Measurements from ENCODE around the gene TAF10. TPM values are rescaled to one million over a fixed set of nuclear protein-coding genes. Genes with fewer than 3 reads are reported as not detected.
A peak's percentile ranks its signal among the peaks of the same experiment; 100 is the strongest.

TAF10 gene
- total RNA-seq, result 83.6 TPM
- long read RNA-seq, transcript TAF10-201 (5 exons, 1,215 nt), result major isoform, 65 of 73 reads
- long read RNA-seq, partial matches to known transcripts, result 2 of 73 reads
- long read RNA-seq, other reads (novel, unspliced or antisense), result 6 of 73 reads

DNA sequence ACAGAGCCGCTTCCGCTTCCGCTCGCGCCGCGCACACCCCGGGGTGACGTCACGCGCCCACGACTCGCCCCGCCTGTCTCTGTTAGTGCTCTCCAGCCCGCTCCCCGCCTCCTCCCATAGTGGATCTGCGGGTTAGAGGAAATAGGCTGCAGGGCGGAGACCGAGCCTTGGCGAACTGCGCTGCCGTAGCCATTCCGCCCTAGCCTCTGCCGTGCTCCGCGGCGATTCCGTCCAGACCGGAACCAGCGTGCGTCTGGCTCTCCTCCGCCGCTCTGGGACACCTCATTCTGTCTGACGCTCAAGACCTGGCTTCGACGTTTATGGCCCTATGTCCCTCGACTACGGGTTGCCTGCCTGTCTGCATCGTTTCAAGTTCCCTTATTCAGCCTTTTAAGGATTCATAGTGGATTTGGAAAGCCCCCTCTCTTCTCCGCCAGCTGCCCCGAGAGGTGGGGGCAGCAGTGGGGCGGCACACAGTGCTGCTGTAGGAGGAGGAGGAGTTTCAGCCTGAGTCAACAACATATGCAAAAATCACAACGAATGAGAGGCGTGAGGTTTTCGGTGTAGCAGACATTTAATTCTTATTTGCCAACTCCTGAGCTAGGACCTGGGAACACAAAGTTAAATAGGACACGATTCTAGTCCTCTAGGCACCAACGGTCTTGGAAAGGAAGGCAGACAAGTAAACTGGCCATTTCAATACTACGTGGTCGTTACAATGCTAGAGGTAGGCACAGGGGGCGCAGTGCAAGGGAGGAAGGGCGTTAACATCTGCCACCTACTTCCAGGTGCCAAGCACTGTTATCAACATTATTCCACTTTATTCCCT lies at the start of gene TAF10:
Gene TAF10, minus strand, starts transcription at position 4 of the 829 bp plus-strand sequence. CDS start 27 bp downstream, outside the sequence.
- DNase-seq, result peak; percentile 99
- ATAC-seq (ENCODE audit: poor library complexity), result peak; percentile 96
- intact Hi-C loops (cut with DNase I), result loop anchor here (10.0 kb wide), 1 partner anchor 138 kb away; the partner anchor contains the start of gene TRIM3

DNA sequence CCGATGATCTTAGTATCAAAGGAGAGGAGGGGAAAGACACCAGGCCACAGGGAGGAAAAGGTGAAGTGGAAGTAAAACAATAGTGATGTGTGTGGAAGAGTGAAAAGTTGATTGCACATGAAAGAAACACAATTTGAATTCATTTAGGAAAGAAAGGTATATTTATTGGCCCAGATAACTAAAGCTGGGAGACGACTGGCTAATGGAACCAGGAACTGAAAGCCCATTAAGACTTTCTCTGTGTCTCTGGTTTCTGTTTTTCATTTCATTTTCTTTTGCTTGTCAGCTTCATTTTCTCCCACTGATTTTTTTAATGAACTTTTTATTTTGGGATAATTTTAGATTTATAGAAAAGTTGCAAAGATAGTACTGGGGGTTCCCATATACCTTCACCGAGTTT lies 48.7 kb upstream of the TAF10 start:
- ATAC-seq (ENCODE audit: poor library complexity) (no peak), DNase-seq (no peak)
- intact Hi-C loops (cut with DNase I), result no loop called here

DNA sequence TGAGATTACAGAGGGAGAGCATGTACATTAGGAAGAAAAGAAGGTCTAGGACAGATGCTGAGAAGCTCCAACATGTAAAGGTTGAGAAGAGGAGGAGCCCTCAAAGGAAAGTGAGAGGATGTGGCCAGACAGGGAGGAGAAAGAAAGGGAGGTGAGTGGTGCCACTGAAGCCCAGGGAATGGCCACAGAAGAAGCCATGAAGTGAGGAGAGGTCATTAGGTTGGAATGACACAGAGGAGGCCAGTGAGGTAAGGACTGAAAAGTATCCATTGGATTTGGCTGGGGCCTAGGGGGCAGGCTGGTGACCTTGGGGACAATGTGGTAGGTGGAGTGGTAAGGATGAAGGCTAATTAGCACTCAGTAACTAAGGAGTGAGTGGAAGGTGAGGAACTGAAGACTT lies 46.6 kb upstream of the TAF10 start:
- DNase-seq, result no peak
- ATAC-seq (ENCODE audit: poor library complexity), result no peak
- intact Hi-C loops (cut with DNase I), result no loop called here

DNA sequence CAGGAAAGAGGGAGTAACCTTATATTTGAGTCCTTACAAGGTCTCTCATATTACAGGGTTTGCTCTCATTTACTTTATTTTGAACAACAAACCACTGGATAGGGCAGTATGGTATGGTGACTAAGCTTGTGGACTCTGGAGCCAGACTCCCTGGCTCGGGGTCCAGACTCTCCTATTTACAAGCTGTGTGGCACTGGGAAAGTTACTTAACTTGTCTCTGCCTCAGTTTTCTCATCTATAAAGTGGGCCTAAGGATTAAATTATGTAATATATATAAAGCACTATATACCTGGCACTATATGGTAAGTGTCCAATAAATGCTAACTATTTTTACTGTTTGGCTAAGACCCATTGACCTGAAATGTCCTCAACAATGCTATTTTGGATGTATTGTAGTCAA lies 45.3 kb upstream of the TAF10 start:
- DNase-seq, result no peak
- ATAC-seq (ENCODE audit: poor library complexity), result no peak
- intact Hi-C loops (cut with DNase I), result no loop called here

DNA sequence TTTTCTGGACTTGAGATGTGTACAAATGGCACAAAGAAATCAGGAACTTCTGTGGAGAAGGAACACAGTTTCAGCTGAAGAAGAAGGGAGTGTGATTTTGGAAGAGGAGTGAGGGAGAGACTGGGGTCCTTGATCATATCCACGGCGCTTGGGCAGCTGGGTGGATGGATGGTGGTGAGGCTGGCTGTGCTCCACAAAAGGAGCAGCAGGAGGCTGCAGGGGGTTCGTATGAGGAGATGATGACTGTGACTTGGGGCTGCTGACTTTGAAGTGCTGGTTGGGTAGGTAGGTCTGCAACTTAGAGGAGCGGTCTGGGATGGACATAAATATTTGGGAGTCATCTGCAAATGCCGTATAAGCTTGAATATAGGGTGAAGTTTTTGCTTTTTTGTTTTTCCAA lies 44.9 kb upstream of the TAF10 start:
- no peak for ATAC-seq (ENCODE audit: poor library complexity)
- intact Hi-C loops (cut with DNase I), result no loop called here
- DNase-seq, result no peak

DNA sequence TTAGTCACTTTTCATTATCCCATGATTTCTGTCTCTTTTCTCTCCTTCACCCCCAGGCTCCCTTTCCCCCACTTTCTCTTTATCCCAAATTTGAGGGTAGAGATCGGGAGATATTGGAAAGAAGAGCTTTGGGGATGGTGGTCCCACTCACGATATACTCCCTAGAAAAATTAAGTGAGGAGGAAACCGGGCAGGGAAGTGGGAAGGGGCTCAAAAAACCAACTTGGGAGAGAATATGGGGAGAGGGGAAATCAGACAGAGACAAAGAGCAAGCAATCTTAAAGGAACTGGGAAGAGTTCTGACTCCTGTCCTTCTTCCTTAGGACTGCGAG lies 44.5 kb upstream of the TAF10 start:
- DNase-seq (no peak), ATAC-seq (ENCODE audit: poor library complexity) (no peak)
- intact Hi-C loops (cut with DNase I), result no loop called here

DNA sequence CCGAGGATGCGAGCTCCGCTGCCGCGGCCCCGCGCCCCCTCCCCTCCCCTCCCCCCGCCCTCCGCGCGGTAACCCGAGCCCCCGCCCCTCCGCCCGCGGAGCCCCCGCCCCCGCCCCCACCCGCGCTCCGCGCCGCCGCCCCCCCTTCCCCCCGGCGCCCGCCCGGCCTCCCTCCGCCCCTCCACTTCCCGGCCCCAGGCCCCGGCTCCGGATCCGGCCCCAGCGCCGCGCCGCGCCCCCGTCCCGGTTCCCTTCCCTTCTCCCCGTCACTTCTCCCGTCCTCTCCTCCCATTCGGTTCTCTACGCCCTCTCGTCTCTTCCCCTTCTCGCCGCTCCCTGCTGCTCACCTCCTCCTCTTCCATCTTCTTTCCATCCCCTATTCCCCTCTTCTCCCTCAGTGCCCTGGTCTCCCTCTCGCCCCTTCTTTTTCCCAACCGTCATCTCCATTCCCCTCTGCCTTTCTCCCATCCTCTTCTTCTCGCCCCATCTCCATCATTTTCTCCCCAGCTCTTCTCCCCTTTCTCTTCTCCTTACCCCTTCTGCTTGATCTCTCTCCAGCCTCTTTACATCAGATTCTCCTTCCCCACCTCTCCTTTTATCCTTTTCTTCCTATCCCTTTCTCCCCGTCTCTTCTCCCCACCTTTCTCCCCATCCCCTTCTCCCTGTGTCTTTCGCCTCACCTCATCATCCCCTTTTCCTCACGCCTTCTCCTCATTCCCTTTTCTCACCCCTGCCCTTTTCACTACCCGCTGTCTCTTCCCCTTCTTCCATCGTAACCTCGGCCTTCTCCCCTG lies 44.0 kb upstream of the TAF10 start, which contains the start of gene DCHS1:
Gene DCHS1, minus strand, starts transcription at position 20 of the 794 bp plus-strand sequence. CDS start 14,196 bp downstream, outside the sequence.
- peak; percentile 70 for DNase-seq
- ATAC-seq (ENCODE audit: poor library complexity), result peak; percentile 51
- intact Hi-C loops (cut with DNase I), result no loop called here

DNA sequence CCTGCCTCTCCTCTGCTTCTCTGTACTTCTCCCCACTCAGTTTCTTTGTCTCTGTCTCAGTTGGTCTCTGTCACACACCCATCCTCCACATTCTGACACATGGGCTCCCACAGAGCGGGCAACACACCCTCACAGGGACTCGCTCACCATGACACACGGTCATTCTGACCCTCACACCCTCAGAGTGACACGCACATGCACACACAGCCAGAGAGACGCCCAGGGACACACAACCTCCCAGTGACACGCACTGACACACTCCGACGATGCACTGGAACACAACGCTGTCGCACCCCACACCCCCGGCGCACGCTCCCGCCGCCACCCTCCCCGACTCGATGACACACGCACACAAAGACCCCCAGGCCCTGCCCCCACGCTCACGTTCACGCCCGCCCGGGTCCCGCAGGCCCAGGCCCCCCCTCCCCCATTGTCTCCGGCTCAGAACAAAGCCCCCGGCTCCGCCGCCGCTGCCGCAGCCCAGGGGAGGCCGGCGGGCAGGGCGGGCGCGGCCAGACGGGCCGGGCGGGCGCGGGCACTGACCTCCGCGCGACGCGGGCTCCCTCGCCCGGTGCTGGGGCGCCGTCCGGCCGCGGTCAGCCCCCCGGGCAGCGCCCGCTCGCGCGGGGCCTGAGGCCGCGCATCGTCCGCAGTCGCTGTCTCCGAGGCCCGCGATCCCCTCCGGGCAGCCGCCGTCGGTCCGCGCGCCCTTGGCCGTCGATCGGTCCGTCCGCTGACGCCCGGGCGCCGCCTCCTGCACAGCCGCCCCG lies 43.2 kb upstream of the TAF10 start:
- peak; percentile 59 for DNase-seq
- intact Hi-C loops (cut with DNase I), result no loop called here
- ATAC-seq (ENCODE audit: poor library complexity), result peak; percentile 69

DNA sequence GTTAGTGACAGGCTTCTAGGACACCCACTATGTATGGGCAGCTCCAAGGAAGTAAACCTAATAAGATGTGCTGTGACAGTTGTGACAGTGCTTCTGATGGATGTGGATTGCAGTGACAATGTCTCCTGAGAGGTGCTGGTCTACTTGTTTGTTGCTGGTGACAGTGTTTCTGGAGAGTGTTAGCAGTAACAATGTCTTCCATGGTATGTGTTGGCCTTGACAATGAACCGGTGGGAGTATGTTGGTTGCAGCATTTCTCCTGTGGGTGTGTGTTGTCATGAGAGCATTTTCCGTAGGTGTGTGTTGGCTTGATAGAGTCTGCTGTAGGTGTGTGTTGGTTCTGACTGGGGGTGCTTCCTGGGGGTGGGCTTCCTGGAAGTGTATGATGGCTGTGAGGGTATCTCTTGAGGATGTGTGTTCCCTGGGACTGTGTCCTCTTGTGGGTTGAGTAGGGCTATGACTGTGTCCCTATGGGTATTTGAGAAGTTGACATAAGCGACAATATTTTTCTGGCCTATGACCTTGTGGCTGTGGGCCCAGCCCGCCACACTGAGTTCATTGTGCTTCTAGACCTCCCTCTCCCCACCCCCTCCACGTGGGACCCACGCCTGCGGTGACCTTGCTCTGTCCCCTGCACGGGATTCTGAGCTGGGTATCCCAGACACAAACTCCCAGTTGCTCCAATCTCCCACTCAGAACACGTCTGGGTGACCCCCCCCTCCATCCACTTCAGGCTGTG lies 42.4 kb upstream of the TAF10 start:
- ATAC-seq (ENCODE audit: poor library complexity), result peak; percentile 44

DNA sequence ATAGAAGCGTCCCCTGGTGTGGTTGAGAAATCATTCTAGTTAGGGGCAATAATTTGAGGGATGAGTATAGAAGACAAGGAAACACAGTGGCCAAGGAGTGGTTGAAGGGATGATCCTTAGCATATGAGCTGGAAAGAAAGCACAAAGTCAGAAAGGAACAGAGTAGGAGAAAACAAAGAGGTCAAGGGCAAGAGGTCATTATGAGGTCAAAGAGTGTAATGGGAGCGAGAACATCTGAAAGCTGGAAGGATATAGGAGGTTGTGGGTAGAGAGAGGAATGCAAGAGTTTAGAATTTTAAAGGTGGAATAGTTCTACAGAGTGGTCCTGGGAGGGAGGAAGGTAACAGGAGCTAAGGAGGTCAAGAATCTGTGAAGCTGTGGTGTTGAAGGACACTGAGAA lies 41.6 kb upstream of the TAF10 start:
- intact Hi-C loops (cut with DNase I), result no loop called here
- ATAC-seq (ENCODE audit: poor library complexity) (no peak), DNase-seq (no peak)

More for the DNA sequence above, 42.4 kb upstream of the TAF10 start:
- intact Hi-C loops (cut with DNase I), result no loop called here
- peak; percentile 65 for DNase-seq

DNA sequence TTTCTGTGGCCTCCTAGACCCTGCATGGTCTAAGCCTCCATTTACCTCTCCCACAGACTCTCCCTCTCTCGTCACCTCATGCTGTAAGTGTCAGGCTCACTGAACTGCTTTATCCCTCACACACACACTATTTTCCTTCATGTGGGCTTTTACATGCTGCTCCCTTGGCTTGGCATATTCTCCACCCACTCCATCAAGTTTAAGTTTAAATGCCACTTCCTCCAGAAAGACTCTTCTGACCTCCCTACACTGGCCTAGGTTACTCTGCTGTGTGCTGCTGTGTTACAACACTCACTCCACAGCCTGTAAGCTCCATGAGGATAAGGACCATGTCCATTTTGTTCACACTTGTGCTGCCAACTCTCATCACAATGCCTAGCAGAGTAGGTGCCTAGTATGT lies 41.1 kb upstream of the TAF10 start:
- DNase-seq (no peak), ATAC-seq (ENCODE audit: poor library complexity) (no peak)
- intact Hi-C loops (cut with DNase I), result no loop called here

DNA sequence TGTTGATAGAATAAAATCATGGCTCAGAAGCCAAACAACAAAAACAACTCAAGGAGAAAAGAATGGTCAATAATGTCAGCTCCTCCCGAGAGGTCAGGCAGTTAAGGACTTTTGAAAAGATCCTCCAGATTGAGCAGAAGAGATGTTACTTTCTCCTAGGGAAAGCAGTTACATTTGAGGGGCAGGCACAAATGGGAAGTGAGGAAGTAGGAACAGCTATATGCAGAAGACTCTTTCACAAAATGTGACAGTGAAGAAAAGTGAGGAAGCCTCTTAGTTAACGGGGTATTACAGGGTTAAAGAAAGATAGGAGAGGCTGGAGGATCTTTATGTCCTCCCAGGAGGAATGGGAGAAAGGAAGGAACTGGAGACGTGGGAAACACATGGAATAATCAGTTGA lies 40.2 kb upstream of the TAF10 start:
- intact Hi-C loops (cut with DNase I), result no loop called here
- ATAC-seq (ENCODE audit: poor library complexity) (no peak), DNase-seq (no peak)

DNA sequence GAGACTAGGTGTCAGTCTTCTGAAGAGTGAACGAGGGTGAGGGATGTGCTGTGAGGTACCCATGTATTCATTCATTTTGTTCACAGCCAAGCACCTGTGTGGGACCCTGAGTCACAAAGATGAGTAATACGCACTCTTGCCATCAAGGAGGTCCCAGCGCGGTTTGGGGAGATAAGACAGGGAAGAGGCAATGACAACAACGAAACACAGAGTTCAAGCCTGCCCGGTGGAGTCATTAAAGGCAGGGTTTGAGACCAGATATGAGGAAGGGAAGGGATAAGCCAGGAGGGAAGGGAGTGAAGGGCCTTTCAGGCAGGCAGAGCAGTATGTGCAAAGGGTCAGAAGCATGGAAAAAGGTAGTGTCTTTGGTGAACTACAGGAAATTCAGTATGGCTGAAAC lies 39.0 kb upstream of the TAF10 start:
- intact Hi-C loops (cut with DNase I), result no loop called here
- DNase-seq (no peak), ATAC-seq (ENCODE audit: poor library complexity) (no peak)

DNA sequence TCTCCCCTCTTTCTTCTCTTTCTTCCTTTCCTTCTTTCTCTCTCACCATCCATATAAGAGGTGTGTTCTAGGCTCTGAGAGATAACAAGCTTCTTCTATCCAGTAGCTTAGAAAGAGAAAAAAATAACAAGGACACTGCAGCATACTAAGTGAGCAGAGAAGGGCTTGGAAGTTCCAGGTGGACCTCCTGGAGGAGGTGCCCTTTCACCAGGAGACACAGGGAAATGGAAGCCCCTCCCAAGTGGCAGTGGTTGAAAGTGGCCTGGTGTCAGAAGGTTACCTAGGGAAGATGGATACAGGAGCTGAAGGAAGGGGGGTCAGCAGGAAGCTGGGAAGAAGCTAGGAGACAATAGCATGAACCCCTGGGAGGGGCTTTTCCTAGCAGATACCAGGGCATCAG lies 38.1 kb upstream of the TAF10 start:
- intact Hi-C loops (cut with DNase I), result no loop called here
- ATAC-seq (ENCODE audit: poor library complexity), result no peak

DNA sequence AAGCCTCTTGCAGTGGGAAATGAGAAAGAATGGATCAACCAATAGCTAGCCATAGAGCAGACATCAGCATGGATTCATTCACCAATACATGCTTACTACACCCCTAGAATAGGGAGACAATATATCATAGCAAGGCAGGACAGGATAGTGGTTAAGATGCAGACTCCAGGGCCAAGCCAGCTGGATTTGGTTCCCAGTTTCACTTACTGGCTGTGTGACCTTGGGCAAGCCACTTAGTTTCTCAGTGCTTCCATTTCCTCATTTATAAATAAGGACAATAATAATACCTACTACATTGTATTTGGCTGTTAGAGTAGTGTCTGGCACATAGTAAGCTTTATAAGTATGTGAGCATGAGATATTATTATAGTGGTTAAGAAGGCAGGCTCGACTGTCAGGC lies 36.5 kb upstream of the TAF10 start:
- DNase-seq (peak; percentile 46), ATAC-seq (ENCODE audit: poor library complexity) (no peak)
- intact Hi-C loops (cut with DNase I), result no loop called here

More for the DNA sequence above, 38.1 kb upstream of the TAF10 start:
- no peak for DNase-seq

DNA sequence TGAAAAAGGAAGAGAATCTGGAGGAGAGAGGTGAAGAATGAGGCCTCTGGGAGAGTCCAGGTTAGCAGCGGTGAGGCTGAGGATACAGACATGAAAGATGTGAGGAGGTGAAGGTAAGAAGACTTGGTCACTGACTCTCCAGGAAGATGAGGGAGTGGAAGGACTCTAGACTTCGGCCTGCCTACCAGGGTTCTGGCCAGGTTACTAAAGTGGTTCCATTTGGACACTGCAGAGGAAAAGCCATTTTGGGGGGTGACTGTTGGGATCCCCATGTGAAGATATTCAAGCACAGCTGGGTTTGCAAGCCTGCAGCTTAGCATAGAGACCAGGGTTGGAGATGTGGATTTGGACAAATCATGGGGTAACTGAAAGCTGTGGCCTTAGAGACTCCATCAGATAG lies 35.8 kb upstream of the TAF10 start:
- ATAC-seq (ENCODE audit: poor library complexity) (no peak), DNase-seq (no peak)
- intact Hi-C loops (cut with DNase I), result no loop called here

DNA sequence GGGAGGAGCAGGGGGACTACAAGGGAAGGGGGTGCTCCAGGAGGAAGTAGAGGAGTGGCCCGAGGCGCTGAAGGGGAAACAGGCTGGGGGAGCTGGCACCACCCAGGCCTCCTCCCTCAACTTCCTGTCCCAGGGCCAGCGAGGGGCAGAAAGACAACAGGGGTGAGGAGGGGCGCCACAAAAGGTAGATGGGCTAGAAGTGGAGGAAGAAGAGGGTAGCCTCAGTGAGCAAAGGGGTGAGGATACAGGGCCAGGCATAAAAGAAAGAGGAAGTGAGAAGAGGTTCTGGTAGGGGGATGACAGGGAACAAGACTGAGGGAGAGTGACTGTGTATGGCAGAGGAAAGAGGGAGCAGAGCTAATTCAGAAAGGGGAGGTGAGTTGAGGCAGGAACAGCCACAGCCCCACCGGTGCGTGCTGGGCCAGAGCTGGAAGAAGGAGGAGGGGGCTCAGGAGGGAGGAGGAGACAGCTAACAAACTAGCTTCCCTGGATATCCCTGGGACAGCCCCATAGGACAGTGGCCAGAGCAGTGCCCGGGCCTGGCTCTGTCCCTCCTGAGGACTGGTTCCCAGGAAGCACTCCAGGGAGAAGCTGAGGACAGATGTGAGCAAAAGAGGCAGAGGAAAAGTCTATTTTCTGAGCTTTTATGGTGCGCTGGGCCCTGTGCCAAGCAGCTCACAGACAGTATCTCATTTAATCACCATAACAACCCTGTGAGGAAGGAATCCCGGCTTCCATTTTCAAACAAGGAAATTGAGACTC lies 35.1 kb upstream of the TAF10 start:
- intact Hi-C loops (cut with DNase I), result no loop called here
- peak; percentile 73 for DNase-seq
- ATAC-seq (ENCODE audit: poor library complexity), result peak; percentile 47

DNA sequence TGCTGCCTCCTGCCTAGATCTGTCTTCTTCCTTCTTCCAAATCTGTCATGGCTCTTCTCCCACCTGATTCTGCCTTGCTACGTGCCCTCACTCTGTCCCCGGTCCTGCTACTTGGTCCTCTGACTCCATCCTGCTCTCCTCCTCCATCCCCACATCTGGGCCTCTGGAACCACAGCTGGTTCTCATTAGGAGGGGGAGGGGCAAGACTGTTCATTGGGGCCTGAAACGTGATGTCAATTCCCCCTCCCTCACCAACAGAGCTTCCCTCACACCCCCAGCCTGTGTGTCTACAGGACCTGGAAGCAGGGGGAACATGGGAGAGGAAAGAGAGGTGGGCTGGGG lies 34.5 kb upstream of the TAF10 start:
- peak; percentile 63 for ATAC-seq (ENCODE audit: poor library complexity)
- intact Hi-C loops (cut with DNase I), result no loop called here

More for the DNA sequence above, 34.5 kb upstream of the TAF10 start:
- peak; percentile 47 for DNase-seq

Data from Right ventricle myocardium superior (tissue), 1 donor.